ENCODE measurements around the gene C4orf50.
"Not testable (repeated sequence)": the region's sequence is repeated elsewhere in the genome, so short reads cannot be mapped to it uniquely, and the experiment has no call there.

The C4orf50 gene

GRCh38 chr4:5885733-5886132, 132.5 kb downstream of the C4orf50 start:
- no peak for DNase-seq

GRCh38 chr4:5884796-5885195, 133.4 kb downstream of the C4orf50 start:
- DNase-seq = no peak

- DNase-seq = no peak
Observed at GRCh38 chr4:5883916-5884315, 134.3 kb downstream of the C4orf50 start.

- no peak for DNase-seq
Observed at GRCh38 chr4:5882947-5883346, 135.3 kb downstream of the C4orf50 start.

- no peak for DNase-seq
Observed at GRCh38 chr4:5881340-5881739, 136.9 kb downstream of the C4orf50 start.

- no peak for DNase-seq
Observed at GRCh38 chr4:5878359-5878758, 139.9 kb downstream of the C4orf50 start.

- DNase-seq = no peak
Observed at GRCh38 chr4:5877392-5877791, 140.8 kb downstream of the C4orf50 start.

GRCh38 chr4:5874811-5875449, 143.3 kb downstream of the C4orf50 start:
- DNase-seq = no peak

- DNase-seq = no peak
Observed at GRCh38 chr4:5870701-5871100, 147.5 kb downstream of the C4orf50 start.

GRCh38 chr4:5869966-5870619, 148.1 kb downstream of the C4orf50 start:
- DNase-seq = no peak

GRCh38 chr4:5867866-5868265, 150.4 kb downstream of the C4orf50 start:
- DNase-seq = no peak

- DNase-seq = no peak
Observed at GRCh38 chr4:5866841-5867813, 151.1 kb downstream of the C4orf50 start.

GRCh38 chr4:5865896-5866599, 152.2 kb downstream of the C4orf50 start:
- DNase-seq = no peak

GRCh38 chr4:5863461-5864113, 154.6 kb downstream of the C4orf50 start:
- no peak for DNase-seq

GRCh38 chr4:5858020-5858769, 160.0 kb downstream of the C4orf50 start:
- no peak for DNase-seq

GRCh38 chr4:5857199-5857598, 161.0 kb downstream of the C4orf50 start:
- no peak for DNase-seq

GRCh38 chr4:5856362-5856761, 161.9 kb downstream of the C4orf50 start:
- not testable (repeated sequence) for DNase-seq

GRCh38 chr4:5854929-5855328, 163.3 kb downstream of the C4orf50 start:
- no peak for DNase-seq

GRCh38 chr4:5852523-5853202, 165.6 kb downstream of the C4orf50 start:
- no peak for DNase-seq

GRCh38 chr4:5851637-5852301, 166.5 kb downstream of the C4orf50 start:
- DNase-seq = no peak
